HEK293 (cell line): ENCODE data around the gene DDX46.

Source experiments
- CTCF ChIA-PET: fragments of 350-600 bp; formaldehyde crosslinking; extraction: SDS; loops from one replicate; lab custom pipeline; 2021; ENCODE audit warnings: antibody characterized with exemption; lab: Yijun Ruan, JAX
- POLR2A ChIA-PET: fragments of 300-600 bp; formaldehyde crosslinking; extraction: SDS; loops from one replicate; lab custom pipeline; 2020; ENCODE audit warnings: antibody characterized with exemption, inconsistent platforms; lab: Yijun Ruan, JAX
- H3K27ac ChIP-seq: fragments of 200-500 bp; sonication (Bioruptor generic); 2 replicates; pipeline ENCODE4 v1.5.1; 2014; ENCODE audit warnings: low read depth, low read length, control low read depth, inconsistent platforms; ENCODE audit errors: extremely low read depth
- H3K36me3 ChIP-seq, 2 experiments: fragments of 200-500 bp in 1 of 2; sonication (Bioruptor generic) in 1 of 2; 1 replicate in 1 of 2; 2 replicates in 1 of 2; pipeline ENCODE4 v1.5.1; 2014 to 2017; ENCODE audit warnings: inconsistent platforms in 2 of 2, low read length in 2 of 2; ENCODE audit not compliant: control insufficient read depth in 2 of 2, insufficient read depth in 1 of 2
- H3K4me1 ChIP-seq: fragments of 200-500 bp; sonication (Bioruptor generic); 2 replicates; pipeline ENCODE4 v1.5.1; 2014; ENCODE audit warnings: mild to moderate bottlenecking, low read length, inconsistent platforms; ENCODE audit not compliant: control insufficient read depth, insufficient read depth
- H3K4me3 ChIP-seq: 2 replicates; pipeline ENCODE4 v1.5.1; 2011; ENCODE audit warnings: low read depth, mild to moderate bottlenecking, control low read depth, low read length, moderate library complexity
- H3K9me3 ChIP-seq: fragments of 200-500 bp; sonication (Bioruptor generic); 2 replicates; pipeline ENCODE4 v1.5.1; 2014; ENCODE audit warnings: low read depth, low read length, inconsistent platforms; ENCODE audit not compliant: control insufficient read depth, insufficient read depth
- GLIS1 ChIP-seq: fragments of 450-650 bp; formaldehyde crosslinking; IDR thresholded peaks from 2 replicates; pipeline ENCODE4 v1.5.1; 2016; ENCODE audit warnings: missing biosample characterization, missing genetic modification characterization
- IKZF3 ChIP-seq: fragments of 450-650 bp; IDR thresholded peaks from 2 replicates; pipeline ENCODE4 v1.5.0; 2018; ENCODE audit warnings: missing biosample characterization, mild to moderate bottlenecking, missing genetic modification characterization, moderate library complexity
- KLF1 ChIP-seq: fragments of 450-650 bp; formaldehyde crosslinking; IDR thresholded peaks from 2 replicates; pipeline ENCODE4 v1.5.1; 2016; ENCODE audit warnings: missing biosample characterization, missing genetic modification characterization
- KLF9 ChIP-seq: fragments of 450-650 bp; formaldehyde crosslinking; IDR thresholded peaks from 2 replicates; pipeline ENCODE4 v1.5.1; 2016; ENCODE audit warnings: missing biosample characterization, missing genetic modification characterization, low read depth
- OVOL3 ChIP-seq: fragments of 450-650 bp; formaldehyde crosslinking; IDR thresholded peaks from 2 replicates; pipeline ENCODE4 v1.5.1; 2016; ENCODE audit warnings: missing biosample characterization, missing genetic modification characterization
- PRDM10 ChIP-seq: fragments of 450-650 bp; formaldehyde crosslinking; IDR thresholded peaks from 2 replicates; pipeline ENCODE4 v1.5.1; 2016; ENCODE audit warnings: missing biosample characterization, missing genetic modification characterization
- SALL2 ChIP-seq: fragments of 450-650 bp; formaldehyde crosslinking; IDR thresholded peaks from 2 replicates; pipeline ENCODE4 v1.5.0; 2017; ENCODE audit warnings: missing biosample characterization, mild to moderate bottlenecking, missing genetic modification characterization, borderline replicate concordance
- TCF7L2 ChIP-seq: IDR thresholded peaks from 2 replicates; pipeline ENCODE4 v1.6.1; 2011; ENCODE audit warnings: low read depth, mild to moderate bottlenecking, inconsistent platforms, low read length, moderate library complexity, borderline replicate concordance
- ZBTB20 ChIP-seq: fragments of 450-650 bp; formaldehyde crosslinking; IDR thresholded peaks from 2 replicates; pipeline ENCODE4 v1.5.1; 2016; ENCODE audit warnings: missing biosample characterization, missing genetic modification characterization
- ZBTB21 ChIP-seq: fragments of 450-650 bp; formaldehyde crosslinking; IDR thresholded peaks from 2 replicates; pipeline ENCODE4 v1.5.1; 2017; ENCODE audit warnings: missing biosample characterization, missing genetic modification characterization
- ZFP3 ChIP-seq: fragments of 450-650 bp; formaldehyde crosslinking; IDR thresholded peaks from 2 replicates; pipeline ENCODE4 v1.5.1; 2016; ENCODE audit warnings: low read depth, missing biosample characterization, missing genetic modification characterization
- ZFP69B ChIP-seq: fragments of 450-650 bp; formaldehyde crosslinking; IDR thresholded peaks from 2 replicates; pipeline ENCODE4 v1.5.1; 2016; ENCODE audit warnings: missing biosample characterization, missing genetic modification characterization
- ZNF132 ChIP-seq: fragments of 450-650 bp; formaldehyde crosslinking; IDR thresholded peaks from 2 replicates; pipeline ENCODE4 v1.5.1; 2017; ENCODE audit warnings: missing biosample characterization, missing genetic modification characterization, borderline replicate concordance
- ZNF146 ChIP-seq: fragments of 450-650 bp; formaldehyde crosslinking; IDR thresholded peaks from 2 replicates; pipeline ENCODE4 v1.5.1; 2016; ENCODE audit warnings: missing biosample characterization, missing genetic modification characterization
- ZNF223 ChIP-seq: fragments of 450-650 bp; formaldehyde crosslinking; IDR thresholded peaks from 2 replicates; pipeline ENCODE4 v1.5.1; 2016; ENCODE audit warnings: missing biosample characterization, missing genetic modification characterization
- ZNF302 ChIP-seq: fragments of 450-650 bp; formaldehyde crosslinking; IDR thresholded peaks from 2 replicates; pipeline ENCODE4 v1.5.1; 2016; ENCODE audit warnings: missing biosample characterization, missing genetic modification characterization, low read depth
- ZNF341 ChIP-seq: fragments of 450-650 bp; formaldehyde crosslinking; IDR thresholded peaks from 2 replicates; pipeline ENCODE4; 2016; ENCODE audit warnings: low read depth, missing biosample characterization, missing genetic modification characterization
- ZNF423 ChIP-seq: fragments of 450-650 bp; formaldehyde crosslinking; IDR thresholded peaks from 2 replicates; pipeline ENCODE4 v1.5.1; 2016; ENCODE audit warnings: missing biosample characterization, missing genetic modification characterization
- ZNF433 ChIP-seq: fragments of 450-650 bp; formaldehyde crosslinking; IDR thresholded peaks from 2 replicates; pipeline ENCODE4 v1.5.1; 2016; ENCODE audit warnings: missing biosample characterization, missing genetic modification characterization, low read depth
- ZNF48 ChIP-seq: fragments of 450-650 bp; formaldehyde crosslinking; IDR thresholded peaks from 2 replicates; pipeline ENCODE4 v1.5.1; 2016; ENCODE audit warnings: missing biosample characterization, missing genetic modification characterization
- ZNF510 ChIP-seq: fragments of 450-650 bp; formaldehyde crosslinking; IDR thresholded peaks from 2 replicates; pipeline ENCODE4 v1.5.1; 2018; ENCODE audit warnings: mild to moderate bottlenecking, missing genetic modification characterization, missing biosample characterization; ENCODE audit not compliant: insufficient replicate concordance
- ZNF555 ChIP-seq: fragments of 450-650 bp; formaldehyde crosslinking; conservative IDR thresholded peaks from 2 replicates; pipeline ENCODE4 v1.5.1; 2017; ENCODE audit warnings: missing biosample characterization, mild to moderate bottlenecking, missing genetic modification characterization, inconsistent platforms
- ZNF560 ChIP-seq: fragments of 450-650 bp; formaldehyde crosslinking; IDR thresholded peaks from 2 replicates; pipeline ENCODE4 v1.5.1; 2017; ENCODE audit warnings: missing biosample characterization, missing genetic modification characterization, borderline replicate concordance
- ZNF623 ChIP-seq: fragments of 450-650 bp; formaldehyde crosslinking; IDR thresholded peaks from 2 replicates; pipeline ENCODE4 v1.5.1; 2016; ENCODE audit warnings: missing biosample characterization, missing genetic modification characterization
- ZNF624 ChIP-seq: fragments of 450-650 bp; formaldehyde crosslinking; IDR thresholded peaks from 2 replicates; pipeline ENCODE4 v1.5.1; 2017; ENCODE audit warnings: missing biosample characterization, missing genetic modification characterization
- ZNF654 ChIP-seq: fragments of 450-650 bp; formaldehyde crosslinking; IDR thresholded peaks from 2 replicates; pipeline ENCODE4 v1.5.1; 2016; ENCODE audit warnings: low read depth, missing biosample characterization, missing genetic modification characterization
- ZNF658 ChIP-seq: fragments of 450-650 bp; formaldehyde crosslinking; IDR thresholded peaks from 2 replicates; pipeline ENCODE4; 2016; ENCODE audit warnings: missing biosample characterization, missing genetic modification characterization
- ZNF664 ChIP-seq: fragments of 450-650 bp; formaldehyde crosslinking; IDR thresholded peaks from 2 replicates; pipeline ENCODE4 v1.5.1; 2016; ENCODE audit warnings: missing biosample characterization, missing genetic modification characterization
- ZNF692 ChIP-seq: fragments of 450-650 bp; formaldehyde crosslinking; IDR thresholded peaks from 2 replicates; pipeline ENCODE4 v1.5.1; 2016; ENCODE audit warnings: missing biosample characterization, missing genetic modification characterization
- ZSCAN16 ChIP-seq: fragments of 450-650 bp; formaldehyde crosslinking; IDR thresholded peaks from 2 replicates; pipeline ENCODE4 v1.5.1; 2016; ENCODE audit warnings: missing biosample characterization, missing genetic modification characterization

DDX46 gene

GRCh38 chr5:134813827-134814226 is 55.2 kb downstream of the DDX46 start:
- H3K9me3 ChIP-seq, result no peaks in the 10 kb centered on the region
- H3K4me1 ChIP-seq, result no peaks in the 10 kb centered on the region
- no peak overlapping the region for H3K27ac ChIP-seq
- ChIA-PET CTCF (no interaction called here), POLR2A (no interaction called here)
- no peak overlapping the region for H3K4me3 ChIP-seq
- TF ChIP-seq ZNF624 (tag by site-specific recombination) (no peak), ZNF510 (peak; percentile 52), KLF1 (tag by site-specific recombination) (no peak), ZNF560 (tag by site-specific recombination) (no peak), ZBTB20 (tag by site-specific recombination) (no peak), ZNF132 (no peak), ZNF302 (tag by site-specific recombination) (no peak)
- H3K36me3 ChIP-seq, result peaks cover 82 to 85% of the 10 kb centered on the region in 2 experiments

- H3K27ac ChIP-seq, result no peak overlapping the region
- CTCF ChIA-PET, result interaction anchor here (1.6 kb wide), 1 partner anchor 87 kb away, joined by 6 read pairs; no protein-coding TSS in a partner anchor
Observed at GRCh38 chr5:134817006-134817405, 58.4 kb downstream of the DDX46 start.

GRCh38 chr5:134818776-134819175 is 60.2 kb downstream of the DDX46 start:
- Histone ChIP-seq H3K36me3 (peaks cover 81 to 88% of the 10 kb centered on the region in 2 experiments), H3K4me3 (no peak overlapping the region), H3K27ac (no peak overlapping the region), H3K9me3 (no peaks in the 10 kb centered on the region), H3K4me1 (no peaks in the 10 kb centered on the region)
- ChIA-PET POLR2A (no interaction called here), CTCF (interaction anchor here (0.6 to 0.8 kb wide), 2 partner anchors 13 to 33 kb away, joined by 5 read pairs; no protein-coding TSS in a partner anchor)
- no peak for TF ChIP-seq ZFP69B
- TF ChIP-seq ZNF48 (tag by site-specific recombination), result no peak
- TF ChIP-seq ZNF623, result no peak
- TF ChIP-seq ZSCAN16 (tag by site-specific recombination), result no peak
- TF ChIP-seq ZNF555 (tag by site-specific recombination), result no peak
- TF ChIP-seq ZNF146, result no peak
- no peak for TF ChIP-seq OVOL3 (tag by site-specific recombination)
- no peak for TF ChIP-seq SALL2 (tag by site-specific recombination)
- TF ChIP-seq ZNF433, result no peak
- TF ChIP-seq GLIS1 (tag by site-specific recombination), result no peak
- TF ChIP-seq ZBTB21 (tag by site-specific recombination), result no peak
- TF ChIP-seq ZNF624 (tag by site-specific recombination), result no peak
- TF ChIP-seq IKZF3 (tag by site-specific recombination), result no peak
- no peak for TF ChIP-seq ZNF654
- TF ChIP-seq ZNF302 (tag by site-specific recombination), result no peak
- TF ChIP-seq ZNF692 (tag by site-specific recombination), result no peak
- no peak for TF ChIP-seq TCF7L2
- no peak for TF ChIP-seq ZNF223 (tag by site-specific recombination)
- TF ChIP-seq PRDM10, result no peak

More at GRCh38 chr5:134817006-134817405, 58.4 kb downstream of the DDX46 start:
- H3K36me3 ChIP-seq, result peaks cover 84 to 89% of the 10 kb centered on the region in 2 experiments
- H3K9me3 ChIP-seq, result no peaks in the 10 kb centered on the region
- no peaks in the 10 kb centered on the region for H3K4me1 ChIP-seq
- POLR2A ChIA-PET, result no interaction called here
- TF ChIP-seq ZNF654 (no peak), ZNF664 (no peak), KLF9 (tag by site-specific recombination) (no peak), ZNF341 (no peak), ZNF658 (tag by site-specific recombination) (no peak), ZNF423 (tag by site-specific recombination) (no peak), ZFP3 (tag by site-specific recombination) (no peak)
- H3K4me3 ChIP-seq, result no peak overlapping the region
